DND-41 (cell line): ENCODE results near the gene FHOD3.

Source experiments
- CTCF ChIP-seq: IDR thresholded peaks from 2 replicates; pipeline ENCODE4 v1.5.1; 2012; ENCODE audit warnings: borderline replicate concordance, low read length, moderate library complexity, mild to moderate bottlenecking; ENCODE audit not compliant: poor library complexity, severe bottlenecking; ENCODE audit errors: extremely low read depth
- EZH2 ChIP-seq: IDR thresholded peaks from 3 replicates; pipeline ENCODE4 v1.6.1; 2012; ENCODE audit warnings: borderline replicate concordance, low read depth, mild to moderate bottlenecking, moderate library complexity, low read length, inconsistent platforms; ENCODE audit not compliant: severe bottlenecking

GRCh38 chr18:36543991-36544725, 246.6 kb downstream of the FHOD3 start:
- TF ChIP-seq EZH2 (no peak), CTCF (no peak)
